Measurements from ENCODE around the gene PDGFA.
"Not testable (repeated sequence)": the region's sequence is repeated elsewhere in the genome, so short reads cannot be mapped to it uniquely, and the experiment has no call there.

Gene PDGFA

GRCh38 chr7:553636-554111 is 34.0 kb upstream of the PDGFA start:
- Histone ChIP-seq H3K9me2 (replicated peaks; ENCODE audit: control insufficient read depth, low read length) (no peaks in the 10 kb centered on the region), H3F3A (ENCODE audit: control insufficient read depth, insufficient read depth) (no peaks in the 10 kb centered on the region), H3K27me3 (ENCODE audit: control insufficient read depth, low read length) (no peaks in the 10 kb centered on the region), H3K27ac (ENCODE audit: low read depth, low read length) (no peak overlapping the region), H4K20me1 (ENCODE audit: control insufficient read depth, insufficient read depth, low read depth, low read length) (no peaks in the 10 kb centered on the region), H3K4me2 (ENCODE audit: low read length) (no peak overlapping the region), H3K36me3 (ENCODE audit: control insufficient read depth, low read length) (no peaks in the 10 kb centered on the region), H3K79me2 (ENCODE audit: control insufficient read depth, low read length) (no peaks in the 10 kb centered on the region), H3K4me3 (ENCODE audit: low read length) (no peak overlapping the region), H3K4me1 (ENCODE audit: control insufficient read depth, low read length) (no peaks in the 10 kb centered on the region), H3K9me3 (ENCODE audit: control insufficient read depth, insufficient read depth, low read length) (peaks cover 9% of the 10 kb centered on the region; the same call in 1 of the 2 replicates)
- TF ChIP-seq CTCF (IDR thresholded peaks at IDR 0.05; ENCODE audit: low read depth, low read length, poor library complexity, severe bottlenecking) (no peak), EZH2phosphoT487 (IDR thresholded peaks at IDR 0.05; ENCODE audit: borderline replicate concordance, low read length) (no peak)

DNA sequence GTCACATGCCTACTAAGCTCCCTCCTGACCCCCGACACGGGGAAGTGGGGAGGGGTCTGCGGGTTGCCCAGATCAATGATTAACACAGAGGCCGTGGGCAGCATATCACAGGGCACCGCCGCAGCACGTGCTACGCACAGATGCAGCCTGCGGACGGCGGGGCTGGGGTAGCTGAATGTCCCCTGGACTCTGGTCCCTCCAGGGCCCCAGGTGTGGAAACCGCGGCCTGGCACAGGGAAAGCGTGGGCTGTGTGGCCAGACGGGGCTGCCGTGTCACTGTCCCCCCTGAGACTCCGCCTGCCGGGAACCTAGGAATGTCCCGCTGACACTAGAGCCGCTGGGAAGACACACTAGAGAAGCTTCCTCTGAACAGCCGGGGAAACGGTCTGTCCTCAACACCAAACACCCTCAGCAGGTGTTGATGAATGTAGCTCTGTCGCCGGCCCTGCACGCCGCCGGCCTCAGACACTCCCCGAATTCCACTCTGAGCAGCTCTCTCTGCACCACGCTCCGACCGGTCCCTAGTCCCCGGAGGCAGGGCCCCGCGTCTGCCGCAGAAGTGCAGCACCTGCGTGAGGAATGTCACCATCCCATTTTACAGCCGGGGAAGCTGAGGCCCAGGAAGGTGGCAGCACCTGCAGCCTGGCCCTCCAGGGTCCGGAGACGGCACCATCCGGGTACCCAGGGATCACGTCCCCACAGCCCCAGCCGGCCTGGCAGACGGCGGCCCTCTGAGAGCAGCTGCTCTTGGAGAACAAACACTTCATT is 33.4 kb upstream of the PDGFA start:
- no peak for TF ChIP-seq CTCF (IDR thresholded peaks at IDR 0.05; ENCODE audit: low read depth, low read length, poor library complexity, severe bottlenecking)
- no peak for TF ChIP-seq EZH2phosphoT487 (IDR thresholded peaks at IDR 0.05; ENCODE audit: borderline replicate concordance, low read length)
- H3K79me2 ChIP-seq (ENCODE audit: control insufficient read depth, low read length), result no peaks in the 10 kb centered on the region
- H3K4me3 ChIP-seq (ENCODE audit: low read length), result no peak overlapping the region
- no peaks in the 10 kb centered on the region for H4K20me1 ChIP-seq (ENCODE audit: control insufficient read depth, insufficient read depth, low read depth, low read length)
- H3K9me2 ChIP-seq (replicated peaks; ENCODE audit: control insufficient read depth, low read length), result no peaks in the 10 kb centered on the region
- peaks cover 8% of the 10 kb centered on the region; the same call in 1 of the 2 replicates for H3K9me3 ChIP-seq (ENCODE audit: control insufficient read depth, insufficient read depth, low read length)
- H3K27me3 ChIP-seq (ENCODE audit: control insufficient read depth, low read length), result no peaks in the 10 kb centered on the region
- no peak overlapping the region for H3K4me2 ChIP-seq (ENCODE audit: low read length)
- no peaks in the 10 kb centered on the region for H3K36me3 ChIP-seq (ENCODE audit: control insufficient read depth, low read length)
- H3K4me1 ChIP-seq (ENCODE audit: control insufficient read depth, low read length), result no peaks in the 10 kb centered on the region
- H3K27ac ChIP-seq (ENCODE audit: low read depth, low read length), result no peak overlapping the region
- no peaks in the 10 kb centered on the region for H3F3A ChIP-seq (ENCODE audit: control insufficient read depth, insufficient read depth)

- H3K4me3 ChIP-seq (ENCODE audit: low read length); H3K4me2 ChIP-seq (ENCODE audit: low read length); H3K27me3 ChIP-seq (ENCODE audit: control insufficient read depth, low read length); H3K36me3 ChIP-seq (ENCODE audit: control insufficient read depth, low read length); H3F3A ChIP-seq (ENCODE audit: control insufficient read depth, insufficient read depth); H3K9me2 ChIP-seq (replicated peaks; ENCODE audit: control insufficient read depth, low read length); H3K4me1 ChIP-seq (ENCODE audit: control insufficient read depth, low read length); H3K27ac ChIP-seq (ENCODE audit: low read depth, low read length); H4K20me1 ChIP-seq (ENCODE audit: control insufficient read depth, insufficient read depth, low read depth, low read length); H3K79me2 ChIP-seq (ENCODE audit: control insufficient read depth, low read length); H3K9me3 ChIP-seq (ENCODE audit: control insufficient read depth, insufficient read depth, low read length): not testable (repeated sequence)
Measured at GRCh38 chr7:552151-552867, 32.7 kb upstream of the PDGFA start.

DNA sequence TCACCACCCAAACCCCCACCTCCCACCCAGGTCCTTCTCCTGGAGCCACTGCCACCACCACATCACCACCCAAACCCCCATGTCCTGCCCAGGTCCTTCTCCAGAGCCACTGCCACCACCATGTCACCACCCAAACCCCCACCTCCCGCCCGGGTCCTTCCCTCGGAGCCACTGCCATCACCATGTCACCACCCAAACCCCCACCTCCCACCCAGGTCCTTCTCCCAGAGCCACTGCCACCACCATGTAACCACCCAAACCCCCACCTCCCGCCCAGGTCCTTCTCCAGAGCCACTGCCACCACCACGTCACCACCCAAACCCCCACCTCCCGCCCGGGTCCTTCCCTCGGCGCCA is 31.9 kb upstream of the PDGFA start:
- not testable (repeated sequence) for H4K20me1 ChIP-seq (ENCODE audit: control insufficient read depth, insufficient read depth, low read depth, low read length); H3K9me3 ChIP-seq (ENCODE audit: control insufficient read depth, insufficient read depth, low read length); H3K9me2 ChIP-seq (replicated peaks; ENCODE audit: control insufficient read depth, low read length); H3F3A ChIP-seq (ENCODE audit: control insufficient read depth, insufficient read depth); H3K27me3 ChIP-seq (ENCODE audit: control insufficient read depth, low read length); H3K4me3 ChIP-seq (ENCODE audit: low read length); H3K79me2 ChIP-seq (ENCODE audit: control insufficient read depth, low read length); H3K4me2 ChIP-seq (ENCODE audit: low read length); H3K36me3 ChIP-seq (ENCODE audit: control insufficient read depth, low read length); H3K4me1 ChIP-seq (ENCODE audit: control insufficient read depth, low read length); H3K27ac ChIP-seq (ENCODE audit: low read depth, low read length)

All from DOHH2 (cell line).